CD14-positive monocyte (primary cell): ENCODE measurements around the gene OBSCN. TPM values are rescaled to one million over a fixed set of nuclear protein-coding genes. Genes with fewer than 3 reads are reported as not detected.

Experiments used
- DNase-seq, 3 donors: peaks; one replicate each; pipeline ENCODE4 v3.0.0-alpha.2; 2011 to 2022
- H2AFZ ChIP-seq: 2 replicates; pipeline ENCODE4 v1.6.0; 2012; ENCODE audit warnings: mild to moderate bottlenecking, low read depth, low read length, inconsistent platforms; ENCODE audit not compliant: insufficient read depth, poor library complexity, severe bottlenecking
- H3K27ac ChIP-seq, 2 donors: 1 replicate in 1 of 2; 2 replicates in 1 of 2; pipeline ENCODE4 v1.5.1; 2012 to 2013; ENCODE audit warnings: low read length in 2 of 2, control low read depth in 1 of 2, inconsistent platforms in 1 of 2, low read depth in 1 of 2, mild to moderate bottlenecking in 1 of 2
- H3K27me3 ChIP-seq, 2 donors: one replicate each; pipeline versions ENCODE4 v1.6.0 to v1.6.1; 2011 to 2013; ENCODE audit warnings: low read length in 2 of 2; ENCODE audit not compliant: control insufficient read depth in 2 of 2, insufficient read depth in 2 of 2
- H3K36me3 ChIP-seq, 2 donors: replicated peaks in 1 of 2; 1 replicate in 1 of 2; 2 replicates in 1 of 2; pipeline versions ENCODE4 v1.5.1 to v1.6.1; 2012 to 2013; ENCODE audit warnings: low read length in 2 of 2, control low read depth in 1 of 2, inconsistent platforms in 1 of 2, mild to moderate bottlenecking in 1 of 2; ENCODE audit not compliant: insufficient read depth in 2 of 2, control insufficient read depth in 1 of 2
- H3K4me1 ChIP-seq, 2 donors: 1 replicate in 1 of 2; 2 replicates in 1 of 2; pipeline versions ENCODE4 v1.5.1 to v1.6.1; 2012 to 2013; ENCODE audit warnings: low read length in 2 of 2, control low read depth in 1 of 2, inconsistent platforms in 1 of 2, mild to moderate bottlenecking in 1 of 2, moderate library complexity in 1 of 2; ENCODE audit not compliant: insufficient read depth in 2 of 2, control insufficient read depth in 1 of 2
- H3K4me2 ChIP-seq: replicated peaks from 2 replicates; pipeline ENCODE3; 2012; ENCODE audit warnings: low read length, moderate library complexity, mild to moderate bottlenecking; ENCODE audit not compliant: poor library complexity, severe bottlenecking; ENCODE audit errors: extremely low read depth
- H3K4me3 ChIP-seq, 3 experiments: fragments of 200-600 bp in 1 of 3; sonication (generic) in 1 of 3; replicated peaks in 1 of 3; 1 replicate in 2 of 3; 2 replicates in 1 of 3; pipeline ENCODE4 v1.5.1; 2011 to 2013; ENCODE audit warnings: low read length in 3 of 3, mild to moderate bottlenecking in 3 of 3, control low read depth in 2 of 3, low read depth in 2 of 3, inconsistent platforms in 1 of 3, moderate library complexity in 1 of 3
- H3K79me2 ChIP-seq: 2 replicates; pipeline ENCODE4 v1.6.0; 2012; ENCODE audit warnings: mild to moderate bottlenecking, control low read depth, inconsistent platforms, low read length, moderate library complexity; ENCODE audit not compliant: insufficient read depth
- H3K9ac ChIP-seq: 2 replicates; pipeline ENCODE4 v1.6.0; 2017; ENCODE audit warnings: low read length, mild to moderate bottlenecking; ENCODE audit not compliant: insufficient read depth, poor library complexity, severe bottlenecking
- H3K9me3 ChIP-seq, 2 donors: replicated peaks in 1 of 2; 1 replicate in 1 of 2; 2 replicates in 1 of 2; pipeline versions ENCODE4 v1.5.1 to v1.6.1; 2012 to 2013; ENCODE audit warnings: low read length in 2 of 2, control low read depth in 1 of 2; ENCODE audit not compliant: control insufficient read depth in 1 of 2, insufficient read depth in 1 of 2
- H4K20me1 ChIP-seq: 2 replicates; pipeline ENCODE4 v1.6.0; 2012; ENCODE audit warnings: mild to moderate bottlenecking, low read length, control low read depth, moderate library complexity; ENCODE audit not compliant: insufficient read depth
- H3K27ac Mint-ChIP-seq, 7 donors: one replicate each; pipeline ENCODE4 v1.8.0; 2020; ENCODE audit warnings: mild to moderate bottlenecking in 7 of 7, mixed read lengths in 7 of 7, moderate library complexity in 6 of 7, inconsistent platforms in 2 of 7
- H3K27me3 Mint-ChIP-seq, 3 donors: one replicate each; pipeline ENCODE4 v1.8.0; 2021 to 2022; ENCODE audit warnings: low read depth in 3 of 3, mild to moderate bottlenecking in 3 of 3, mixed read lengths in 3 of 3, moderate library complexity in 3 of 3, inconsistent platforms in 1 of 3
- H3K36me3 Mint-ChIP-seq, 2 donors: one replicate each; pipeline ENCODE4 v1.8.0; 2020; ENCODE audit warnings: mixed read lengths in 2 of 2, inconsistent platforms in 1 of 2, mild to moderate bottlenecking in 1 of 2
- H3K4me1 Mint-ChIP-seq: one replicate; pipeline ENCODE4 v1.8.0; 2020; ENCODE audit warnings: mild to moderate bottlenecking, mixed read lengths
- H3K4me3 Mint-ChIP-seq, 2 donors: one replicate each; pipeline ENCODE4 v1.8.0; 2020; ENCODE audit warnings: mild to moderate bottlenecking in 2 of 2, mixed read lengths in 2 of 2, moderate library complexity in 1 of 2
- H3K9me3 Mint-ChIP-seq, 7 donors: one replicate each; pipeline ENCODE4 v1.8.0; 2020 to 2022; ENCODE audit warnings: mixed read lengths in 7 of 7, mild to moderate bottlenecking in 6 of 7, moderate library complexity in 6 of 7, inconsistent platforms in 2 of 7
- CTCF ChIP-seq: fragments of 200-600 bp; IDR thresholded peaks from one replicate; pipeline ENCODE4 v1.8.0; 2022; ENCODE audit warnings: antibody characterized with exemption, mild to moderate bottlenecking
- WGBS: methylation state at CpG from one replicate; pipeline ENCODE4 v1.1.5; 2013; ENCODE audit warnings: missing lambda C conversion rate; ENCODE audit not compliant: insufficient coverage; 5-methylcytosine and 5-hydroxymethylcytosine counted together
- intact Hi-C, 2 donors: fragments of 100-400 bp; cut with micrococcal nuclease; formaldehyde crosslinking; loops; one replicate each; pipeline versions ENCODE4 v1.15.0 to v1.15.1; 2023
- polyA plus RNA-seq, 3 donors: library from polyadenylated mRNA; depleted of rRNA in 1 of 3; unstranded in 2 of 3; stranded (reverse) in 1 of 3; fragments of 300-500 nt in 2 of 3; fragments of >200 nt in 1 of 3; fragmentation: Illumina TruSeq in 2 of 3; gene quantifications; 1 replicate in 2 of 3; 2 replicates in 1 of 3; pipeline ENCODE4 v1.2.3, GENCODE V29; 2012 to 2021

Gene OBSCN
- polyA plus RNA-seq, 3 donors: 0.57 to 1.5 (median 0.76) TPM

- Histone ChIP-seq H4K20me1 (no peaks in the 10 kb centered on the region), H3K36me3 (no peaks in the 10 kb centered on the region), H3K9ac (no peak overlapping the region), H3K79me2 (no peaks in the 10 kb centered on the region), H3K4me2 (no peak overlapping the region), H3K4me1 (peaks cover 11 to 22% of the 10 kb centered on the region in 2 donors), H3K9me3 (no peaks in the 10 kb centered on the region), H3K27ac (no peak overlapping the region), H3K27me3 (no peaks in the 10 kb centered on the region), H3K4me3 (no peak overlapping the region), H2AFZ (no peak overlapping the region)
- TF ChIP-seq CTCF: no peak
- intact Hi-C loops: no loop called here
- peaks cover 0 to 5% (median 0%) of the 10 kb centered on the region in 7 donors for H3K9me3 Mint-ChIP-seq
- H3K27ac Mint-ChIP-seq: no peak overlapping the region
- peak in 1 of 3 donors; percentile 2 for DNase-seq
- WGBS: 95% methylated on average over 38 of the region's 39 CpGs
- H3K4me1 Mint-ChIP-seq: peaks cover 14% of the 10 kb centered on the region
- peaks cover 6 to 16% (median 12%) of the 10 kb centered on the region in 3 donors for H3K27me3 Mint-ChIP-seq
- no peak overlapping the region for H3K4me3 Mint-ChIP-seq
- H3K36me3 Mint-ChIP-seq: peaks cover 0 to 5% of the 10 kb centered on the region in 2 donors
These were observed 66.0 kb downstream of the OBSCN start for GRCh38 chr1:228273720-228274451.

- Histone ChIP-seq H3K9me3 (no peaks in the 10 kb centered on the region), H3K27ac (no peak overlapping the region), H3K4me2 (peak overlapping the region; percentile 90), H3K27me3 (no peaks in the 10 kb centered on the region), H2AFZ (peak overlapping the region; percentile 97), H3K9ac (peak overlapping the region; percentile 69), H4K20me1 (no peaks in the 10 kb centered on the region), H3K4me1 (peaks cover 11 to 22% of the 10 kb centered on the region in 2 donors), H3K79me2 (no peaks in the 10 kb centered on the region), H3K36me3 (no peaks in the 10 kb centered on the region), H3K4me3 (peak overlapping the region in 1 of 3 experiments; percentile 83)
- H3K9me3 Mint-ChIP-seq: peaks cover 0 to 5% (median 0%) of the 10 kb centered on the region in 7 donors
- peak overlapping the region; percentile 83 to 91 for H3K4me3 Mint-ChIP-seq
- H3K36me3 Mint-ChIP-seq: peaks cover 0 to 5% of the 10 kb centered on the region in 2 donors
- no peak for TF ChIP-seq CTCF
- 92% methylated on average over 25 of the region's 25 CpGs for WGBS
- DNase-seq: peak in 1 of 3 donors; percentile 2
- H3K27ac Mint-ChIP-seq: peak overlapping the region in 1 of 7 donors; percentile 66
- intact Hi-C loops: no loop called here
- peaks cover 6 to 16% (median 12%) of the 10 kb centered on the region in 3 donors for H3K27me3 Mint-ChIP-seq
- H3K4me1 Mint-ChIP-seq: peaks cover 14% of the 10 kb centered on the region
These were observed 66.8 kb downstream of the OBSCN start for GRCh38 chr1:228274452-228275178.
